H1 (cell line): ENCODE measurements around the gene KCNN4. TPM values are rescaled to one million over a fixed set of nuclear protein-coding genes. Genes with fewer than 3 reads are reported as not detected.

ENCODE experiments used
- BCL11A ChIP-seq, 2 experiments: IDR thresholded peaks; one replicate each; pipeline ENCODE4 v1.6.1; 2011; ENCODE audit warnings: low read depth in 2 of 2, low read length in 2 of 2, mild to moderate bottlenecking in 2 of 2
- CBX5 ChIP-seq: fragments of 300-800, 300-1000 bp; sonication (generic); IDR thresholded peaks from 2 replicates; pipeline ENCODE4 v1.7.1; 2016; ENCODE audit warnings: antibody characterized with exemption, low read length, low read depth
- SIX5 ChIP-seq: IDR thresholded peaks from 2 replicates; pipeline ENCODE4 v1.6.1; 2011; ENCODE audit warnings: mild to moderate bottlenecking, low read depth, low read length
- SP1 ChIP-seq: IDR thresholded peaks from 2 replicates; pipeline ENCODE4 v1.6.1; 2011; ENCODE audit warnings: low read depth, low read length
- YY1 ChIP-seq: IDR thresholded peaks from 2 replicates; pipeline ENCODE4 v1.6.1; 2011; ENCODE audit warnings: low read depth, mild to moderate bottlenecking, low read length
- ZNF274 ChIP-seq: IDR thresholded peaks from 2 replicates; pipeline ENCODE4 v1.7.0; 2012; ENCODE audit warnings: low read length, borderline replicate concordance; ENCODE audit errors: extremely low read depth
- polyA plus RNA-seq, 7 experiments: library from polyadenylated mRNA; depleted of rRNA in 3 of 7; stranded (reverse) in 5 of 7; unstranded in 2 of 7; fragments of >200 nt in 5 of 7; fragments of 200-250 nt in 2 of 7; gene quantifications; 1 replicate in 5 of 7; 2 replicates in 1 of 7; 4 replicates in 1 of 7; pipeline versions ENCODE4 v1.2.1 to v1.2.3, GENCODE V29; 2011 to 2013; ENCODE audit warnings: missing spikeins in 2 of 7, mixed read lengths in 2 of 7
- total RNA-seq: library from RNA; stranded (reverse); fragmentation: NEBNext Ultra II Directional; extraction: Animal tissue kit (Norgen Biotek cat#: 25700); gene quantifications from 2 replicates; pipeline ENCODE4 v1.2.1, GENCODE V29; 2021
- TF ChIP-seq, protein P1 (sequence below), 3 experiments: IDR thresholded peaks; 1 replicate in 2 of 3; 2 replicates in 1 of 3; pipeline versions ENCODE4 v1.5.1 to v1.6.1; 2011; ENCODE audit warnings: low read length in 3 of 3, mild to moderate bottlenecking in 3 of 3, inconsistent platforms in 2 of 3, low read depth in 1 of 3, moderate library complexity in 1 of 3; ENCODE audit not compliant: insufficient read depth in 1 of 3; ENCODE audit errors: control extremely low read depth in 1 of 3

KCNN4 gene
- total and polyA plus RNA-seq, 2 of the 8 experiments (the other 6 are each of a cell fraction or from before 2014, with no cell fraction given), result 0.78 to 1.5 TPM

DNA sequence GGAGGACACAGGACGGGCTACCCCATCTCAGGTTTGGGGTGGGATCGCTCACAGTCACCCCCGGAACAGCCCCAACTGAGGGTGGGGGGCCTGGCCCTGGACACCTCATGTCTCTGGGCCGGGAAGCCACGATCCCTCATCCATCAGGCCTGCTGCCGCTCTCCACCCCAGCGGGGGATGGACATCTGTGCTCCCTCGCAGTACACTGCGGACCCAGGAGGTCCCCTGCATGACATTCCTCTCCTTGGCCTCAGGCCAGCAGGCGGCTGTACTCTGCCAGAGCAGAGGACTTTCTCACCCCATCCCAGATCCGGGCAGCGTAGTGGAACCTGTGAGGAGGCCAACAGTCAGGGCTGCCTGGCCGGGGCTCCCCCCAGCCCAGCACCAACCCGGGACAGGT, 49.4 kb downstream of the KCNN4 start (continued):
- TF ChIP-seq CBX5, result no peak
- TF ChIP-seq YY1, result no peak
- TF ChIP-seq, protein P1, sequence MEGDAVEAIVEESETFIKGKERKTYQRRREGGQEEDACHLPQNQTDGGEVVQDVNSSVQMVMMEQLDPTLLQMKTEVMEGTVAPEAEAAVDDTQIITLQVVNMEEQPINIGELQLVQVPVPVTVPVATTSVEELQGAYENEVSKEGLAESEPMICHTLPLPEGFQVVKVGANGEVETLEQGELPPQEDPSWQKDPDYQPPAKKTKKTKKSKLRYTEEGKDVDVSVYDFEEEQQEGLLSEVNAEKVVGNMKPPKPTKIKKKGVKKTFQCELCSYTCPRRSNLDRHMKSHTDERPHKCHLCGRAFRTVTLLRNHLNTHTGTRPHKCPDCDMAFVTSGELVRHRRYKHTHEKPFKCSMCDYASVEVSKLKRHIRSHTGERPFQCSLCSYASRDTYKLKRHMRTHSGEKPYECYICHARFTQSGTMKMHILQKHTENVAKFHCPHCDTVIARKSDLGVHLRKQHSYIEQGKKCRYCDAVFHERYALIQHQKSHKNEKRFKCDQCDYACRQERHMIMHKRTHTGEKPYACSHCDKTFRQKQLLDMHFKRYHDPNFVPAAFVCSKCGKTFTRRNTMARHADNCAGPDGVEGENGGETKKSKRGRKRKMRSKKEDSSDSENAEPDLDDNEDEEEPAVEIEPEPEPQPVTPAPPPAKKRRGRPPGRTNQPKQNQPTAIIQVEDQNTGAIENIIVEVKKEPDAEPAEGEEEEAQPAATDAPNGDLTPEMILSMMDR (IDR thresholded peaks at IDR 0.05; ENCODE audit: control extremely low read depth in 1 of 3, insufficient read depth in 1 of 3, low read depth in 1 of 3, low read length in 3 of 3), result no peak
- TF ChIP-seq ZNF274, result no peak
- TF ChIP-seq SP1, result no peak
- TF ChIP-seq SIX5, result no peak
- TF ChIP-seq BCL11A (IDR thresholded peaks at IDR 0.05; ENCODE audit: low read depth in 2 of 2, low read length in 2 of 2), result no peak
